Type B pancreatic cell (in vitro differentiated cells): ENCODE data around the gene YWHAG. TPM values are rescaled to one million over a fixed set of nuclear protein-coding genes. Genes with fewer than 3 reads are reported as not detected.
"Not testable (repeated sequence)": the region's sequence is repeated elsewhere in the genome, so short reads cannot be mapped to it uniquely, and the experiment has no call there.

Experiments
- DNase-seq: peaks from one replicate; pipeline ENCODE4 v3.0.0; 2021; ENCODE audit warnings: mixed read lengths; ENCODE audit not compliant: unreplicated experiment; ENCODE audit errors: extremely low spot score
- H3K27ac Mint-ChIP-seq: 2 replicates; pipeline ENCODE4 v1.8.0; 2021; ENCODE audit warnings: mild to moderate bottlenecking, mixed read lengths
- H3K27me3 Mint-ChIP-seq: 2 replicates; pipeline ENCODE4 v1.8.0; 2021; ENCODE audit warnings: mixed read lengths
- H3K36me3 Mint-ChIP-seq: 2 replicates; pipeline ENCODE4 v1.8.0; 2021; ENCODE audit warnings: mixed read lengths
- H3K4me1 Mint-ChIP-seq: one replicate; pipeline ENCODE4 v1.8.0; 2021; ENCODE audit warnings: mixed read lengths; ENCODE audit not compliant: unreplicated experiment
- H3K4me3 Mint-ChIP-seq: 2 replicates; pipeline ENCODE4 v1.8.0; 2021; ENCODE audit warnings: mild to moderate bottlenecking, mixed read lengths
- H3K9me3 Mint-ChIP-seq: 2 replicates; pipeline ENCODE4 v1.8.0; 2021; ENCODE audit warnings: mixed read lengths
- long read RNA-seq: library from polyadenylated mRNA; unstranded; transcript quantifications from one replicate; pipeline ENCODE4 v2.0.0, GENCODE V29; 2020
- total RNA-seq: library from RNA; stranded (reverse); gene quantifications from 2 replicates; pipeline ENCODE4 v1.2.1, GENCODE V29; 2021; ENCODE audit warnings: low replicate concordance
- TF ChIP-seq, protein P1 (sequence below): fragments of 200-600 bp; sonication (generic); conservative IDR thresholded peaks from 2 replicates; pipeline ENCODE4 v1.5.0; 2021; ENCODE audit warnings: antibody characterized with exemption, mild to moderate bottlenecking

Gene YWHAG
- total RNA-seq, result 140 TPM in 2 replicates
- long read RNA-seq, partial matches to known transcripts, result 0 of 8 reads
- long read RNA-seq, other reads (novel, unspliced or antisense), result 5 of 8 reads

DNA sequence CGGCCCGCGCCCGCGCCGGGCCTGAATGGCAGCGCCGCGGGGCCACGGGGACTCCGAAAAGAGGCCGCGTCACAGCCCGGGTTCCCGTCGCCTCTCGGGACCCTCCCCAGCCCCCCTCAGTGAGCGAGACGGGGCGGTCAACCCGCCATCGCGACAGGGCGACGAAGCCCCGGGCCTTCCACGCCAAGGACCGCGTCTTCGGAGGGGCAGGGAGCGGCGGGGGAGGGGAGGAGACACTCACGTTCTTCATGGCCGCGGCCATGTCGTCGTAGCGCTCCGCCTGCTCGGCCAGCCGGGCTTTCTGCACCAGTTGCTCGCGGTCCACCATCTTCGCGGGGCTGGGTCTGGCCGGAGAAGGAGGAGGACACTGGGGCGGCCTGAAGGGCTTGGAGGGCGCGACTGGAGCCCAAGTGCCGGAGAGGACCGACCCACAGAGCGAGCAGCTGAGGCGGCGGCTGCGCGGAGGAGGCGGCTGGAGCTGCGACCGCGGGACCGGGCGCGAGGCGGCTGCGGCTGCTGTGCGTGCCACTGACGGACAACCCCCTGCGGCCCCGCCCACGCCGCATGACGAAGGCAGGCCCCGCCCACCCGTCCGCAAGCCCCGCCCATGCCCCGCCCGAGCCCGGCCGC is at the start of gene YWHAG:
Gene YWHAG, minus strand, starts transcription at position 511 of the 630 bp plus-strand sequence. Its CDS starts 183 bp downstream, at position 328.
- Mint-ChIP-seq H3K4me3 (peak within 1 kb of the TSS; percentile 94), H3K9me3 (peaks cover 5% of the 10 kb centered on the region), H3K27ac (peak within 1 kb of the TSS; percentile 98), H3K36me3 (peaks cover 27% of the 10 kb centered on the region), H3K27me3 (no peaks in the 10 kb centered on the region), H3K4me1 (peaks cover 30% of the 10 kb centered on the region)
- DNase-seq, result peak; percentile 95
- TF ChIP-seq, protein P1, sequence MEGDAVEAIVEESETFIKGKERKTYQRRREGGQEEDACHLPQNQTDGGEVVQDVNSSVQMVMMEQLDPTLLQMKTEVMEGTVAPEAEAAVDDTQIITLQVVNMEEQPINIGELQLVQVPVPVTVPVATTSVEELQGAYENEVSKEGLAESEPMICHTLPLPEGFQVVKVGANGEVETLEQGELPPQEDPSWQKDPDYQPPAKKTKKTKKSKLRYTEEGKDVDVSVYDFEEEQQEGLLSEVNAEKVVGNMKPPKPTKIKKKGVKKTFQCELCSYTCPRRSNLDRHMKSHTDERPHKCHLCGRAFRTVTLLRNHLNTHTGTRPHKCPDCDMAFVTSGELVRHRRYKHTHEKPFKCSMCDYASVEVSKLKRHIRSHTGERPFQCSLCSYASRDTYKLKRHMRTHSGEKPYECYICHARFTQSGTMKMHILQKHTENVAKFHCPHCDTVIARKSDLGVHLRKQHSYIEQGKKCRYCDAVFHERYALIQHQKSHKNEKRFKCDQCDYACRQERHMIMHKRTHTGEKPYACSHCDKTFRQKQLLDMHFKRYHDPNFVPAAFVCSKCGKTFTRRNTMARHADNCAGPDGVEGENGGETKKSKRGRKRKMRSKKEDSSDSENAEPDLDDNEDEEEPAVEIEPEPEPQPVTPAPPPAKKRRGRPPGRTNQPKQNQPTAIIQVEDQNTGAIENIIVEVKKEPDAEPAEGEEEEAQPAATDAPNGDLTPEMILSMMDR, result no peak

DNA sequence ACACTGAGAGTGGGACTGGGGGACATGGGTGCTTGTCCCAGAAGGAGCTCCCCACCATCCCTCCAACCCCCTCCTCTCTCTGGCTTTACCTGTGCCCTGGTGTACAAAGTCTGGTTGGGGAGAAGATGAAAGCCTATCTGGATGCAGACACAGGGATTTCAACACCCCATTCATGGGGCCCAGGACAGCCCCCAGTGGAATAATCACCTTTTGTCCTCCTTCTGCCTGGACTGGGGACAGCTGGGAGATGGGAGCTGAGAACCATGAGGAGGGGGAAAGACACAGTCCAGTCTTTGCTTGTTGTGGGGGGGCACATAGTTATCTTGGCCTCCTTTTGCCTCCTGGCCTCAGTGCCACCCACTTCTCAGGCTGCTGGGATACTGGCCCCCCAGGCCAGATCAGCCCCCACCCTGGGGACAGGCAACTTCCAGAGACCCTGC is 49.4 kb upstream of the YWHAG start:
- Mint-ChIP-seq H3K27me3 (no peaks in the 10 kb centered on the region), H3K4me3 (no peak overlapping the region), H3K27ac (no peak overlapping the region), H3K9me3 (no peaks in the 10 kb centered on the region), H3K36me3 (no peaks in the 10 kb centered on the region), H3K4me1 (peaks cover 14% of the 10 kb centered on the region)
- DNase-seq, result no peak
- TF ChIP-seq, protein P1, result no peak

DNA sequence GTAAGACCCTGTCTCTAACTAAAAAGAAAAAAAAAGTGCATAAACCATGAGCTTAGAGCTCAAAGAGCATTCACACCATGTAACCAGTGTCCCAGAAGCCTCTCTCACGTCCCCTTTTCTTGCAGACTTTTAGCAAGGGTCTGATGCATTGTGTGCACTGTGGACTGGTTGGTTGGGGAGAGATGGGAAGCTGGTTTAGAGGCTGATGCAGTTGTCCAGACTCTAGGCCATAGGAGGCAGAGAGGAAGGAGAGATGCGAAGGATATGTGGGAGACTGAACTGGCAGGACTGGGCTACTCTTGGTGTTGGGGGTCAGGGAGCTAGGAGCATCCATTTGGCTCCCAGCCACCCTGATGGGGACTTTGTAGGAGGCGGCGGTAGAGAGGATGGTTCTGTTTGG is 48.9 kb upstream of the YWHAG start:
- DNase-seq, result no peak
- Mint-ChIP-seq H3K36me3 (no peaks in the 10 kb centered on the region), H3K9me3 (no peaks in the 10 kb centered on the region), H3K27me3 (no peaks in the 10 kb centered on the region), H3K4me3 (peak overlapping the region; percentile 43), H3K4me1 (peaks cover 14% of the 10 kb centered on the region), H3K27ac (no peak overlapping the region)
- TF ChIP-seq, protein P1, result no peak

DNA sequence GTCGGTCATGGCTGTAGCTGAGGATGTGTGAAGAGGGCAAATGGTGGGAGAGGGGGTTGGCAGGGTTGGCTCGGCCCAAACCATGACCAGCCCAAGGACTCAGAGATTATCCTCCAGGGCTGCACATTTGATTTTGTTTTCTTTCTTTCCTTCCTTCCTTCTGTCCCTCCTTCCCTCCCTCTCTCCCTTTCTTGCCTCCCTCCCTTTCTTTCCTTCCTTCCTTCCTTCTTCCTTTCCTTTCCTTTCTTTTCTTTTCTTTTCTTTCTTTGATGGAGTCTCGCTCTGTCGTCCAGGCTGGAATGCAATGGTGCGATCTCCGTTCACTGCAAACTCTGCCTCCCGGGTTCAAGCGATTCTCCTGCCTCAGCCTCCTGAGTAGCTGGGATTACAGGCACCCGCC is 46.9 kb upstream of the YWHAG start:
- DNase-seq, result no peak
- Mint-ChIP-seq H3K4me3 (no peak overlapping the region), H3K36me3 (no peaks in the 10 kb centered on the region), H3K27ac (no peak overlapping the region), H3K9me3 (no peaks in the 10 kb centered on the region), H3K4me1 (peaks cover 14% of the 10 kb centered on the region), H3K27me3 (no peaks in the 10 kb centered on the region)
- TF ChIP-seq, protein P1, result no peak

DNA sequence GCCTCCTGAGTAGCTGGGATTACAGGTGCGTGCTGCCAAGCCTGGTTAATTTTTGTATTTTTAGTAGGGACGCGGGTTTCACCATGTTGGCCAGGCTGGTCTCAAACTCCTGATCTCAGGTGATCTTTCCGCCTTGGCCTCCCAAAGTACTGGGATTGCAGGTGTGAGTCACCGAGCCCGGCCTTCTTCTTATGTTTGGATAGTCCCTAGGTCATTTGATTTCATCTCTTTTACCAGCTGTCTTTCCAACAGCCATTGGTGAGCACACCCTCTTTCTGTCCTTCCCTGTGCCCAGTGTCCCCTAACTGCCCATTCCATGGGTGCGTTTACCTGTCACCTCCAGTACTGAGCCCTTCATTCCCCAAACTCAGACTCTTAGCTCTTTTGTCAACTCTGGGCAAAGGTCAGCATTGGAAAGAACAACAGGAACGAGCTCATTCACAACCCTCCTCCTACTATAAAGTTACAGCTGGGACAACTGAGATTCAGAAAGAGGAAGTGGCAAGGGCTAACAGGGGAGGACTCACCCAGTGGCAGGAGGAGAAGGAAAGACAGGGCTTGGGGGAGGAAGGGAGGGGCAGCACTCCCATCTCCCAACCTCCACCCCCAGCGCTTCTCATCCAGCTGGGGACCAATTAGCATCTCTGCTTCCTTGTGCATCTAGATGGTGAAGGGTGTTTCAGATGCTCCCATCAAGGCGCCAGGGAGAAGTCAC is 45.1 kb upstream of the YWHAG start:
- H3K4me1 Mint-ChIP-seq, result peaks cover 9% of the 10 kb centered on the region
- no peaks in the 10 kb centered on the region for H3K27me3 Mint-ChIP-seq
- DNase-seq, result no peak
- H3K4me3 Mint-ChIP-seq, result no peak overlapping the region
- H3K9me3 Mint-ChIP-seq, result no peaks in the 10 kb centered on the region
- TF ChIP-seq, protein P1, result no peak
- H3K36me3 Mint-ChIP-seq, result no peaks in the 10 kb centered on the region
- no peak overlapping the region for H3K27ac Mint-ChIP-seq

- not testable (repeated sequence) for H3K36me3 Mint-ChIP-seq, H3K4me1 Mint-ChIP-seq, DNase-seq, H3K27me3 Mint-ChIP-seq, H3K4me3 Mint-ChIP-seq, H3K27ac Mint-ChIP-seq, H3K9me3 Mint-ChIP-seq
Observed at GRCh38 chr7:76403097-76403496, 44.3 kb upstream of the YWHAG start.
